ENCODE data around the gene FIGN. TPM values are rescaled to one million over a fixed set of nuclear protein-coding genes. Genes with fewer than 3 reads are reported as not detected.

Gene FIGN
- total RNA-seq, 1 experiment from 2014 or later: not detected

- H3K4me1 Mint-ChIP-seq (ENCODE audit: low read depth, unreplicated experiment): no peaks in the 10 kb centered on the region
- POLR2A ChIA-PET: no interaction called here
- TF ChIP-seq, protein P1, sequence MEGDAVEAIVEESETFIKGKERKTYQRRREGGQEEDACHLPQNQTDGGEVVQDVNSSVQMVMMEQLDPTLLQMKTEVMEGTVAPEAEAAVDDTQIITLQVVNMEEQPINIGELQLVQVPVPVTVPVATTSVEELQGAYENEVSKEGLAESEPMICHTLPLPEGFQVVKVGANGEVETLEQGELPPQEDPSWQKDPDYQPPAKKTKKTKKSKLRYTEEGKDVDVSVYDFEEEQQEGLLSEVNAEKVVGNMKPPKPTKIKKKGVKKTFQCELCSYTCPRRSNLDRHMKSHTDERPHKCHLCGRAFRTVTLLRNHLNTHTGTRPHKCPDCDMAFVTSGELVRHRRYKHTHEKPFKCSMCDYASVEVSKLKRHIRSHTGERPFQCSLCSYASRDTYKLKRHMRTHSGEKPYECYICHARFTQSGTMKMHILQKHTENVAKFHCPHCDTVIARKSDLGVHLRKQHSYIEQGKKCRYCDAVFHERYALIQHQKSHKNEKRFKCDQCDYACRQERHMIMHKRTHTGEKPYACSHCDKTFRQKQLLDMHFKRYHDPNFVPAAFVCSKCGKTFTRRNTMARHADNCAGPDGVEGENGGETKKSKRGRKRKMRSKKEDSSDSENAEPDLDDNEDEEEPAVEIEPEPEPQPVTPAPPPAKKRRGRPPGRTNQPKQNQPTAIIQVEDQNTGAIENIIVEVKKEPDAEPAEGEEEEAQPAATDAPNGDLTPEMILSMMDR (IDR thresholded peaks at IDR 0.05; ENCODE audit: insufficient read depth in 1 of 2, low read depth in 1 of 2, low read length in 1 of 2, severe bottlenecking in 1 of 2, unreplicated experiment in 1 of 2): no peak
- Histone ChIP-seq H3K4me1 (no peaks in the 10 kb centered on the region), H3K4me3 (ENCODE audit: low read depth, low read length) (no peak overlapping the region), H3K9me3 (no peaks in the 10 kb centered on the region), H3K36me3 (ENCODE audit: control insufficient read depth, insufficient read depth, low read length) (no peaks in the 10 kb centered on the region), H3K27me3 (replicated peaks; ENCODE audit: control insufficient read depth, insufficient read depth, low read length) (no peaks in the 10 kb centered on the region)
- intact Hi-C loops (cut with micrococcal nuclease; ENCODE audit: unreplicated experiment): loop anchor here (5.0 kb wide), 1 partner anchor 468 kb away; no protein-coding TSS in a partner anchor
- no TSS peak for BruUV-seq (replicated peaks)
- no peak for DNase-seq
- no peaks in the 10 kb centered on the region for H3K36me3 Mint-ChIP-seq (ENCODE audit: insufficient read depth, unreplicated experiment)
- CTCF ChIA-PET: no interaction called here
- H3K9me3 Mint-ChIP-seq (ENCODE audit: unreplicated experiment): no peaks in the 10 kb centered on the region
- H3K27me3 Mint-ChIP-seq (ENCODE audit: insufficient read depth, unreplicated experiment): no peaks in the 10 kb centered on the region
- no peak overlapping the region for H3K27ac Mint-ChIP-seq (ENCODE audit: unreplicated experiment)
- H3K4me3 Mint-ChIP-seq (ENCODE audit: unreplicated experiment): no peak overlapping the region
These were observed 141.8 kb downstream of the FIGN start for GRCh38 chr2:163593982-163594381.

- TF ChIP-seq, protein P1 (IDR thresholded peaks at IDR 0.05; ENCODE audit: insufficient read depth in 1 of 2, low read depth in 1 of 2, low read length in 1 of 2, severe bottlenecking in 1 of 2, unreplicated experiment in 1 of 2): peak in 1 of 2 experiments; percentile 21
- Mint-ChIP-seq H3K9me3 (ENCODE audit: unreplicated experiment) (no peaks in the 10 kb centered on the region), H3K27ac (ENCODE audit: unreplicated experiment) (no peak overlapping the region), H3K36me3 (ENCODE audit: insufficient read depth, unreplicated experiment) (no peaks in the 10 kb centered on the region), H3K4me1 (ENCODE audit: low read depth, unreplicated experiment) (no peaks in the 10 kb centered on the region), H3K27me3 (ENCODE audit: insufficient read depth, unreplicated experiment) (no peaks in the 10 kb centered on the region), H3K4me3 (ENCODE audit: unreplicated experiment) (no peak overlapping the region)
- no peak for DNase-seq
- H3K27me3 ChIP-seq (replicated peaks; ENCODE audit: control insufficient read depth, insufficient read depth, low read length): no peaks in the 10 kb centered on the region
- no peak overlapping the region for H3K4me3 ChIP-seq (ENCODE audit: low read depth, low read length)
- ChIA-PET CTCF (no interaction called here), POLR2A (no interaction called here)
- no TSS peak for BruUV-seq (replicated peaks)
- intact Hi-C loops (cut with micrococcal nuclease; ENCODE audit: unreplicated experiment): loop anchor here (5.0 kb wide), 1 partner anchor 469 kb away; no protein-coding TSS in a partner anchor
- no peaks in the 10 kb centered on the region for H3K4me1 ChIP-seq
- no peaks in the 10 kb centered on the region for H3K36me3 ChIP-seq (ENCODE audit: control insufficient read depth, insufficient read depth, low read length)
- no peaks in the 10 kb centered on the region for H3K9me3 ChIP-seq
These were observed 142.7 kb downstream of the FIGN start for GRCh38 chr2:163592954-163593622.

- Histone ChIP-seq H3K4me3 (ENCODE audit: low read depth, low read length) (no peak overlapping the region), H3K4me1 (no peaks in the 10 kb centered on the region), H3K9me3 (no peaks in the 10 kb centered on the region), H3K36me3 (ENCODE audit: control insufficient read depth, insufficient read depth, low read length) (no peaks in the 10 kb centered on the region), H3K27me3 (replicated peaks; ENCODE audit: control insufficient read depth, insufficient read depth, low read length) (no peaks in the 10 kb centered on the region)
- ChIA-PET CTCF (no interaction called here), POLR2A (no interaction called here)
- intact Hi-C loops (cut with micrococcal nuclease; ENCODE audit: unreplicated experiment): loop anchor here (5.0 kb wide), 1 partner anchor 471 kb away; no protein-coding TSS in a partner anchor
- H3K9me3 Mint-ChIP-seq (ENCODE audit: unreplicated experiment): no peaks in the 10 kb centered on the region
- H3K4me1 Mint-ChIP-seq (ENCODE audit: low read depth, unreplicated experiment): no peaks in the 10 kb centered on the region
- no peak for DNase-seq
- H3K27ac Mint-ChIP-seq (ENCODE audit: unreplicated experiment): no peak overlapping the region
- no peak overlapping the region for H3K4me3 Mint-ChIP-seq (ENCODE audit: unreplicated experiment)
- no peaks in the 10 kb centered on the region for H3K36me3 Mint-ChIP-seq (ENCODE audit: insufficient read depth, unreplicated experiment)
- no peaks in the 10 kb centered on the region for H3K27me3 Mint-ChIP-seq (ENCODE audit: insufficient read depth, unreplicated experiment)
- TF ChIP-seq, protein P1 (IDR thresholded peaks at IDR 0.05; ENCODE audit: insufficient read depth in 1 of 2, low read depth in 1 of 2, low read length in 1 of 2, severe bottlenecking in 1 of 2, unreplicated experiment in 1 of 2): no peak
- BruUV-seq (replicated peaks): no TSS peak
These were observed 144.3 kb downstream of the FIGN start for GRCh38 chr2:163591461-163591860.
